ENCODE results near the gene SNX18.
A peak's percentile ranks its signal among the peaks of the same experiment; 100 is the strongest.
"Not testable (repeated sequence)": the region's sequence is repeated elsewhere in the genome, so short reads cannot be mapped to it uniquely, and the experiment has no call there.

The SNX18 gene

GRCh38 chr5:54520940-54521339, 3.4 kb downstream of the SNX18 start:
- DNase-seq: no peak

- DNase-seq: no peak
These were observed 4.4 kb downstream of the SNX18 start for GRCh38 chr5:54521856-54522479.

- DNase-seq: no peak
These were observed 6.0 kb downstream of the SNX18 start for GRCh38 chr5:54523534-54523933.

- DNase-seq: no peak
These were observed 6.5 kb downstream of the SNX18 start for GRCh38 chr5:54524082-54524481.

- no peak for DNase-seq
These were observed 7.1 kb downstream of the SNX18 start for GRCh38 chr5:54524704-54525103.

GRCh38 chr5:54525261-54525660, 7.7 kb downstream of the SNX18 start:
- DNase-seq: no peak

GRCh38 chr5:54525692-54526091, 8.1 kb downstream of the SNX18 start:
- no peak for DNase-seq

- DNase-seq: peak; percentile 53
These were observed 9.2 kb downstream of the SNX18 start for GRCh38 chr5:54526604-54527288.

GRCh38 chr5:54528633-54529209, 11.2 kb downstream of the SNX18 start:
- no peak for DNase-seq

GRCh38 chr5:54529565-54529964, 12.0 kb downstream of the SNX18 start:
- DNase-seq: no peak

GRCh38 chr5:54531546-54531945, 14.0 kb downstream of the SNX18 start:
- no peak for DNase-seq

- peak; percentile 48 for DNase-seq
These were observed 16.1 kb downstream of the SNX18 start for GRCh38 chr5:54533541-54534190.

- DNase-seq: no peak
These were observed 16.8 kb downstream of the SNX18 start for GRCh38 chr5:54534191-54535004.

GRCh38 chr5:54535149-54535844, 17.7 kb downstream of the SNX18 start:
- no peak for DNase-seq

- not testable (repeated sequence) for DNase-seq
These were observed 18.8 kb downstream of the SNX18 start for GRCh38 chr5:54536375-54536774.

- not testable (repeated sequence) for DNase-seq
These were observed 19.3 kb downstream of the SNX18 start for GRCh38 chr5:54536861-54537260.

GRCh38 chr5:54537725-54538124, 20.2 kb downstream of the SNX18 start:
- no peak for DNase-seq

- DNase-seq: no peak
These were observed 20.6 kb downstream of the SNX18 start for GRCh38 chr5:54538156-54538555.

GRCh38 chr5:54539001-54539400, 21.4 kb downstream of the SNX18 start:
- no peak for DNase-seq

- DNase-seq: no peak
These were observed 22.7 kb downstream of the SNX18 start for GRCh38 chr5:54540286-54540685.

- no peak for DNase-seq
These were observed 24.5 kb downstream of the SNX18 start for GRCh38 chr5:54541823-54542783.
